HepG2 (cell line): ENCODE results near the gene HS3ST3B1.

Experiments used
- BHLHE40 ChIP-seq: IDR thresholded peaks from 2 replicates; pipeline ENCODE4 v1.6.1; 2011; ENCODE audit warnings: low read length, improper control_type of control experiment
- PHF5A ChIP-seq: IDR thresholded peaks from one replicate; pipeline ENCODE4 v1.6.1; 2018; ENCODE audit warnings: low read depth, missing genetic modification reagents; ENCODE audit not compliant: unreplicated experiment

- no peak for TF ChIP-seq BHLHE40
- no peak for TF ChIP-seq PHF5A
Measured at GRCh38 chr17:14281530-14281929, 19.4 kb upstream of the HS3ST3B1 start.
